ENCODE data around the gene SEC24B.

DNA sequence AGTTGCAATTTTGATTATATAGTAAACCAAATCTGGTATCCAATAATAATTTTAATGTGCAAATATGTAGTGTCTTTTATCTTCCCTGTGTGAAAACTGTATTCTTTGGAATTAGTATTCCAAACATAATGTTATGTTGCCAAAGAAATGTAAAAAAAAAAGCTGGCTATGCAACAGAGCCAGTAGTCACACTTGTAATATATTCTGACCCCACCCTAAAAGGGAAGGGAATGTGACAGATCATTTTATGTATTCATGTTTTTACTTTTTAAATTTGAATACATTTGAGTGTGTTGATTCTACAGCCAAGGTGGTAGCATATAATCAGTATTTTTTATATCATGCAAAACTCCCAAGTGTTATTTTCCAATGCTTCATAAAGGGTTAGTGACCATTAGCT lies 98.6 kb downstream of the SEC24B start:
- TF ChIP-seq, protein P1, sequence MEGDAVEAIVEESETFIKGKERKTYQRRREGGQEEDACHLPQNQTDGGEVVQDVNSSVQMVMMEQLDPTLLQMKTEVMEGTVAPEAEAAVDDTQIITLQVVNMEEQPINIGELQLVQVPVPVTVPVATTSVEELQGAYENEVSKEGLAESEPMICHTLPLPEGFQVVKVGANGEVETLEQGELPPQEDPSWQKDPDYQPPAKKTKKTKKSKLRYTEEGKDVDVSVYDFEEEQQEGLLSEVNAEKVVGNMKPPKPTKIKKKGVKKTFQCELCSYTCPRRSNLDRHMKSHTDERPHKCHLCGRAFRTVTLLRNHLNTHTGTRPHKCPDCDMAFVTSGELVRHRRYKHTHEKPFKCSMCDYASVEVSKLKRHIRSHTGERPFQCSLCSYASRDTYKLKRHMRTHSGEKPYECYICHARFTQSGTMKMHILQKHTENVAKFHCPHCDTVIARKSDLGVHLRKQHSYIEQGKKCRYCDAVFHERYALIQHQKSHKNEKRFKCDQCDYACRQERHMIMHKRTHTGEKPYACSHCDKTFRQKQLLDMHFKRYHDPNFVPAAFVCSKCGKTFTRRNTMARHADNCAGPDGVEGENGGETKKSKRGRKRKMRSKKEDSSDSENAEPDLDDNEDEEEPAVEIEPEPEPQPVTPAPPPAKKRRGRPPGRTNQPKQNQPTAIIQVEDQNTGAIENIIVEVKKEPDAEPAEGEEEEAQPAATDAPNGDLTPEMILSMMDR (conservative IDR thresholded peaks at IDR 0.05 in 1 of 2, IDR thresholded peaks at IDR 0.05 in 1 of 2; ENCODE audit: extremely low read depth in 1 of 2, insufficient read depth in 1 of 2, low read depth in 1 of 2, low read length in 2 of 2), result no peak
- no peak for TF ChIP-seq EZH2 (IDR thresholded peaks at IDR 0.05; ENCODE audit: borderline replicate concordance, low read length)
